ENCODE results near the gene MMRN2.

DNA sequence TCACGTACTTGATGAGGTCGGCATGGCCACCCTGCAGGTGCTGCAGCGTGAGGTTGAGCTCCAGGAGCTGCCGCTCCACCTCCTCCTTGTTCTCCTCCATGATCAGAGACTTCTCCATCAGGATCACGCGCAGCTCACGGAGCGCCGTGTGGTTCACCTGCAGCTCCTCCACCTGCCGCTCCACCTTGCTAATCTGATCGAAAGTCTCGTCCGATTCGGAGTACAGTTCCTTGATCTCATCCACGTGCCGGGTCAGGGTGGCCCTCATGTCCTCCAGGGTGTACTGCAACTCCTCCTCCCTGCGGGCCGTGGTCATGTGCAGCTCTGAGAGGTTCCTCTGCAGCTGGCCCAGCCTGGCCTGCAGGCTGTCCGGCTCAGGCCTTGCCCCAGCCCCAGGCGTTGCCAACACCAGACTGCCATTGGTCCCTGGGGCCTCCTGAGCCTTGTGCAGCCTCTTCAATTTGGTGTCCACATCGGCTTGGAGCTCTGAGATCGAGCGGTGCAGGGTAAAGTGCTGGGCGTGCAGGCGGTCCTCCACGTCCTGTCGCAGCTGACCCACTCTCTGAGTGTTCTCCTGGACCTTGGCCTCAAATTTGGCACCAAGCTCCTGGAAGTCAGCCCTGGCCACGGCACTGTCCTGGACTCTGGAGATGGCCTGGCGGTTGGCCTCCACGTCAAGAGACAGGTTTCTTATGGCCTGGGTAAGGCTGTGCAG is 13.9 kb downstream of the MMRN2 start:
- TF ChIP-seq JUND (IDR thresholded peaks at IDR 0.05), result no peak
- no peak for TF ChIP-seq POLR2AphosphoS5 (IDR thresholded peaks at IDR 0.05; ENCODE audit: low read depth, low read length)
- TF ChIP-seq, protein P1, sequence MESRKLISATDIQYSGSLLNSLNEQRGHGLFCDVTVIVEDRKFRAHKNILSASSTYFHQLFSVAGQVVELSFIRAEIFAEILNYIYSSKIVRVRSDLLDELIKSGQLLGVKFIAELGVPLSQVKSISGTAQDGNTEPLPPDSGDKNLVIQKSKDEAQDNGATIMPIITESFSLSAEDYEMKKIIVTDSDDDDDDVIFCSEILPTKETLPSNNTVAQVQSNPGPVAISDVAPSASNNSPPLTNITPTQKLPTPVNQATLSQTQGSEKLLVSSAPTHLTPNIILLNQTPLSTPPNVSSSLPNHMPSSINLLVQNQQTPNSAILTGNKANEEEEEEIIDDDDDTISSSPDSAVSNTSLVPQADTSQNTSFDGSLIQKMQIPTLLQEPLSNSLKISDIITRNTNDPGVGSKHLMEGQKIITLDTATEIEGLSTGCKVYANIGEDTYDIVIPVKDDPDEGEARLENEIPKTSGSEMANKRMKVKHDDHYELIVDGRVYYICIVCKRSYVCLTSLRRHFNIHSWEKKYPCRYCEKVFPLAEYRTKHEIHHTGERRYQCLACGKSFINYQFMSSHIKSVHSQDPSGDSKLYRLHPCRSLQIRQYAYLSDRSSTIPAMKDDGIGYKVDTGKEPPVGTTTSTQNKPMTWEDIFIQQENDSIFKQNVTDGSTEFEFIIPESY (IDR thresholded peaks at IDR 0.05; ENCODE audit: extremely low read depth, insufficient replicate concordance, low read length), result no peak
- TF ChIP-seq SP1 (IDR thresholded peaks at IDR 0.05; ENCODE audit: low read depth), result no peak
- TF ChIP-seq CTCF (IDR thresholded peaks at IDR 0.05 in 2 of 3, conservative IDR thresholded peaks at IDR 0.05 in 1 of 3; ENCODE audit: borderline replicate concordance in 1 of 3, insufficient read depth in 1 of 3, low read depth in 2 of 3, low read length in 2 of 3), result no peak
- TF ChIP-seq MAX (IDR thresholded peaks at IDR 0.05), result no peak
- no peak for TF ChIP-seq CEBPB (IDR thresholded peaks at IDR 0.05; ENCODE audit: low read depth)
- no peak for TF ChIP-seq EZH2phosphoT487 (IDR thresholded peaks at IDR 0.05; ENCODE audit: borderline replicate concordance)
- no peak for TF ChIP-seq POLR2A (IDR thresholded peaks at IDR 0.05; ENCODE audit: borderline replicate concordance, extremely low read depth, insufficient read depth, insufficient read length)
- TF ChIP-seq, protein P2, sequence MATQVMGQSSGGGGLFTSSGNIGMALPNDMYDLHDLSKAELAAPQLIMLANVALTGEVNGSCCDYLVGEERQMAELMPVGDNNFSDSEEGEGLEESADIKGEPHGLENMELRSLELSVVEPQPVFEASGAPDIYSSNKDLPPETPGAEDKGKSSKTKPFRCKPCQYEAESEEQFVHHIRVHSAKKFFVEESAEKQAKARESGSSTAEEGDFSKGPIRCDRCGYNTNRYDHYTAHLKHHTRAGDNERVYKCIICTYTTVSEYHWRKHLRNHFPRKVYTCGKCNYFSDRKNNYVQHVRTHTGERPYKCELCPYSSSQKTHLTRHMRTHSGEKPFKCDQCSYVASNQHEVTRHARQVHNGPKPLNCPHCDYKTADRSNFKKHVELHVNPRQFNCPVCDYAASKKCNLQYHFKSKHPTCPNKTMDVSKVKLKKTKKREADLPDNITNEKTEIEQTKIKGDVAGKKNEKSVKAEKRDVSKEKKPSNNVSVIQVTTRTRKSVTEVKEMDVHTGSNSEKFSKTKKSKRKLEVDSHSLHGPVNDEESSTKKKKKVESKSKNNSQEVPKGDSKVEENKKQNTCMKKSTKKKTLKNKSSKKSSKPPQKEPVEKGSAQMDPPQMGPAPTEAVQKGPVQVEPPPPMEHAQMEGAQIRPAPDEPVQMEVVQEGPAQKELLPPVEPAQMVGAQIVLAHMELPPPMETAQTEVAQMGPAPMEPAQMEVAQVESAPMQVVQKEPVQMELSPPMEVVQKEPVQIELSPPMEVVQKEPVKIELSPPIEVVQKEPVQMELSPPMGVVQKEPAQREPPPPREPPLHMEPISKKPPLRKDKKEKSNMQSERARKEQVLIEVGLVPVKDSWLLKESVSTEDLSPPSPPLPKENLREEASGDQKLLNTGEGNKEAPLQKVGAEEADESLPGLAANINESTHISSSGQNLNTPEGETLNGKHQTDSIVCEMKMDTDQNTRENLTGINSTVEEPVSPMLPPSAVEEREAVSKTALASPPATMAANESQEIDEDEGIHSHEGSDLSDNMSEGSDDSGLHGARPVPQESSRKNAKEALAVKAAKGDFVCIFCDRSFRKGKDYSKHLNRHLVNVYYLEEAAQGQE (IDR thresholded peaks at IDR 0.05; ENCODE audit: low read depth), result no peak
- TF ChIP-seq TCF7L2 (IDR thresholded peaks at IDR 0.05; ENCODE audit: borderline replicate concordance, extremely low read depth, insufficient read depth, insufficient read length), result no peak
